Measurements from ENCODE around the gene SUFU. TPM values are rescaled to one million over a fixed set of nuclear protein-coding genes. Genes with fewer than 3 reads are reported as not detected.
A peak's percentile ranks its signal among the peaks of the same experiment; 100 is the strongest.
"Not testable (repeated sequence)": the region's sequence is repeated elsewhere in the genome, so short reads cannot be mapped to it uniquely, and the experiment has no call there.

Gene SUFU
- total RNA-seq, 1 donor from 2014 or later, result 2.9 TPM

DNA sequence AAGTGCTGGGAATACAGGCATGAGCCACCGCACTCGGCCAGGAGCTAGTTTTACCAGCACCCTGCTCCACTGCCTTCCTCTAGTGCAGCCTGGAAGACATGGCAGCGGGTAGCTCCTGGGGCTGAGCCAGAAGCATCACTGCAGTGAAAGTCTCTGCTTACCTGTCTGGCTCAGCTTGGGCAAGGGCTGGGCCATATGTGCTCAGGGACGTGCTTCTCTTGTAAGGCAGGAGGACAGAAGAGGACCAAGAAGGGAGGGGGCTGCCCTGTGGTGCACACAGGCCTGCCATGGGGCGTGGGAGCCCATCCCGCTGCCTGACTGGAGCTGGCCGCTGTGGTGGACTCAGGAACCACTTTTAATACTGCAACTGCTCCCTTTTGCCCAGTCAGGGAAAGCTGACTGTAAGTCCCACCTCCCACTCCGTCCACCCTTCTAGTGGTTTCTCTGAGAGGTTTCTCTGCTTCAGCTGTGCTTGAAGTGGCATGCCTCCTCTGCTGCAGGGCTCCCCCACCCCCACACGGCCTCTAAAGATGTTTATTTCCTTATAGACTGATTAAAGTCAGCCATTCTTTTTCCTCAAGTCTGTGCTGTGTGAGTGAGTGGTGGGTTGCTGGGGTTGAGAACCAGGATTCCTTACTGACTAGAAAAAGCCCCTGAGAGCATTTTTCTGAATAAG is 27.2 kb upstream of the SUFU start:
- no peak for DNase-seq (ENCODE audit: low spot score in 2 of 2)
- no peak for FAIRE-seq

DNA sequence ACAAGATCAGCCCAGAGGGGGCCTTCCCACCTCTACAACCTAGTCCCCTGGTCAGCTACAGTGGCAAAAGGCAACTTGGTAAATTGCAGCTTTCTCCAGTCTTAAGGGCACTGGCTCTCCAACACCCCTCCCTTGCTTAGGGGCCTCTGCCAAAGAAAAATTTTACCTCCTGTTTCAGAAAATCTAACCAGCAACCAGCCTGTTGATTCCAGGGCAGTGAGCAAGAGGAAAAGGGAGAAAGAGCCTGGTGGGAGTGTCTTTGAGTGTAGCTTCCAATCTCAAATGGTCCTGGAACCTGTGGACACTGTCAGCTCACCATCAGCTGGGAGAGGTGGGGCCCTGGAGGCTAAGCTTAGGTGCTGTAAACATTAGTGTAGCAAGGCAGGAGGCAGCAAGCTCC is 24.1 kb upstream of the SUFU start:
- FAIRE-seq (no peak), DNase-seq (ENCODE audit: low spot score in 2 of 2) (no peak)

GRCh38 chr10:102480396-102480795 is 23.4 kb upstream of the SUFU start:
- DNase-seq (ENCODE audit: low spot score in 2 of 2) (no peak), FAIRE-seq (no peak)

DNA sequence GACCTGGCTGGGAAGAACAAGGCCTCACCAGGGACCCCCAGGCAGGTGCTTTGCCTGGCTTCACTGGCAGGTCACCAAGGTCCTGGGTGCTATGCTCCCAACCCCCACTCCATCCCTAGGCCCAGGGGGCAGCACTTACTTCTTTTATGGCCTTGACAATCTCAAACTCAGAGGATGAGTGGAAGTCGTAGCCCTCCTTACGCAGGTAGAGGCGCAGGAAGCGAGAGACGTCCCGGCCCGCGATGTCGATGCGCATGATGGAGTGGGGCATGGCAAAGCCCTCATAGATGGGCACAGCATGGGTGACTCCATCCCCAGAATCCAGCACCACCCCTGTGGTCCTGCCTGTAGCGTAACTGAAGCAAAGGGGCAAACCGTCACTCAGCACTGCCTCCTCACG is 19.8 kb upstream of the SUFU start:
- FAIRE-seq (no peak), DNase-seq (ENCODE audit: low spot score in 2 of 2) (no peak)

GRCh38 chr10:102485093-102485784 is 18.5 kb upstream of the SUFU start:
- FAIRE-seq (no peak), DNase-seq (ENCODE audit: low spot score in 2 of 2) (no peak)

GRCh38 chr10:102491136-102491535 is 12.6 kb upstream of the SUFU start:
- FAIRE-seq (no peak), DNase-seq (ENCODE audit: low spot score in 2 of 2) (no peak)

DNA sequence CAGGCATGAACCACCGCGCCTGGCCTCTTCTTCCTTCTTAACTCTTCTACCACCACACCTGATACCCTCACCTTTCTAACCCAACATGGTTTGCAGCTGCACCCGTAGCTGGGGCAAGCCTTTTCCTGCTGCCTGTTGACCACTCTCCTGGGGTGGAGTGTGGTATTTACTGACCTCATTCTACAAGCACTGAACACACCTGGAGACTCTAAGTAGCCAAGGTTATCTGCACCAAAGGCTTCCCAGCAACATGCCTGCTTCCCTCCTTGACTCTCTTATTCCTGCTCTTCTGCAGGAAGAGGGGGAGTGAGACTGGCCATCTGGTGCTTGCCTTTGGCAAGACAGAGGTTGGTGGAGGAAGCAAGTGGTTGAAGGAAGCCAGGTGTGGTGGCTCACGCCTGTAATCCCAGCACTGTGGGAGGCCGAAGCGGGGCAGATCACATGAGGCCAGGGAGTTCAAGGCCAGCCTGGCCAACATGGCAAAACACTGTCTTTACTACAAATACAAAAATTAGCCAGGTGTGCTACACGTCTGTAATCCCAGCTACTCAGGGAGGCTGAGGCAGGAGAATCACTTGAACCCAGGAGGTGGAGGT is 11.3 kb upstream of the SUFU start:
- no peak for DNase-seq (ENCODE audit: low spot score in 2 of 2)
- no peak for FAIRE-seq

DNA sequence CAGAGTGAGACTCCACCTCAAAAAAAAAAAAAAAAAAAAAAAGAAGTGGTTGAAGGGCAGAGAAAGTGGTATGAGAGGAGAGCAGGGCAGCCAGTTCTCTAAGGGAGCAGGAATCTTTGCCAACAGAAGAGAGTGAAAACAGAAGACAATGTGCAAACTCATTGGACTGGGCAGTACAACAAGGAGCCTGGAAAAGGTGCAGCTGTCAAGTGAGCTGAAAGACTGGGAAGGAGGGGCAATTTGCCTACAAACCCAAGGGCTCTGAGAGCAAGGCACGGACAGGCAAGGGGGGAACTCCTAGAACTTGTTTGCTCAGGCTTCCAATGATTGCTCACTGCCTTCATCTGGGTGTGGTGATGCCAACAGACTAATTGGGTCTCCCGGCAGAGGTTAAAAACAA is 10.8 kb upstream of the SUFU start:
- DNase-seq (ENCODE audit: low spot score in 2 of 2) (no peak), FAIRE-seq (no peak)

GRCh38 chr10:102493771-102494170 is 10.0 kb upstream of the SUFU start:
- no peak for DNase-seq (ENCODE audit: low spot score in 2 of 2)
- no peak for FAIRE-seq

GRCh38 chr10:102497545-102497944 is 6.2 kb upstream of the SUFU start:
- DNase-seq (ENCODE audit: low spot score in 2 of 2) (no peak), FAIRE-seq (no peak)

DNA sequence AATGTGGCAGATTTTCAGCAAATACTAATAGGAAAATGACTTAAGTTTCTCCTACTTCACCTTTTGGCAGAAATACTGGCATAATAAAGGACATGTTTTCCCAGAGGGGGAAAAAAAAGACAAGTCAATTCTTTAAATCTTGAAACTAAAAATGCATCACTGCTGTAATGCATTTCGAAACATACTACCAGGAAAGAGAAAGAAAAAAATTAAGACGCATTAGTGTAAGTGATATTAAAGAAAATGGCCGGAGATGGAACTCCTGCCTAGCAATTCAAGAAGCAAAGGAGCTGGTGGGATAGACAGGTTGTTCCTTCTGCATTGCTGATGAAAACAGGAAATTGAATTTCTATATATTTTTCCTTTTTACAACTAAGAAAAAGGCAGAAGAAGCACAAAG is 4.4 kb upstream of the SUFU start:
- DNase-seq (ENCODE audit: low spot score in 2 of 2) (no peak), FAIRE-seq (no peak)

DNA sequence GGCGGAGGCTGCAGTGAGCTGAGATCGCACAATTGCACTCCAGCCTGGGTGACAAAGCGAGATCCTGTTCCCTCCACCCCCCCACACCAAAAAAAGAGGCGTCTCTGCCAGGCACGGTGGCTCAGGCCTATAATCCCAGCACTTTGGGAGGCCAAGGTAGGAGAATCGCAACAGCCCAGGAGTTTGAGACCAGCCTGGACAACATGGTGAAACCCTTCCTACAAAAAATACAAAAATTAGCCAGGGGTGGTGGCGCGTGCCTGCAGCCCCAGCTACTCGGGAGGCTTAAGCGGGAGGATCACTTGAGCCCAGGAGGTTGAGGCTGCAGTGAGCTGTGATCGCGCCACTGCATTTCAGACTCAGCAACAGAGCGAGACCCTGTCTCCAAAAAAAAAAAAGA is 3.1 kb upstream of the SUFU start:
- FAIRE-seq; DNase-seq (ENCODE audit: low spot score in 2 of 2): not testable (repeated sequence)

DNA sequence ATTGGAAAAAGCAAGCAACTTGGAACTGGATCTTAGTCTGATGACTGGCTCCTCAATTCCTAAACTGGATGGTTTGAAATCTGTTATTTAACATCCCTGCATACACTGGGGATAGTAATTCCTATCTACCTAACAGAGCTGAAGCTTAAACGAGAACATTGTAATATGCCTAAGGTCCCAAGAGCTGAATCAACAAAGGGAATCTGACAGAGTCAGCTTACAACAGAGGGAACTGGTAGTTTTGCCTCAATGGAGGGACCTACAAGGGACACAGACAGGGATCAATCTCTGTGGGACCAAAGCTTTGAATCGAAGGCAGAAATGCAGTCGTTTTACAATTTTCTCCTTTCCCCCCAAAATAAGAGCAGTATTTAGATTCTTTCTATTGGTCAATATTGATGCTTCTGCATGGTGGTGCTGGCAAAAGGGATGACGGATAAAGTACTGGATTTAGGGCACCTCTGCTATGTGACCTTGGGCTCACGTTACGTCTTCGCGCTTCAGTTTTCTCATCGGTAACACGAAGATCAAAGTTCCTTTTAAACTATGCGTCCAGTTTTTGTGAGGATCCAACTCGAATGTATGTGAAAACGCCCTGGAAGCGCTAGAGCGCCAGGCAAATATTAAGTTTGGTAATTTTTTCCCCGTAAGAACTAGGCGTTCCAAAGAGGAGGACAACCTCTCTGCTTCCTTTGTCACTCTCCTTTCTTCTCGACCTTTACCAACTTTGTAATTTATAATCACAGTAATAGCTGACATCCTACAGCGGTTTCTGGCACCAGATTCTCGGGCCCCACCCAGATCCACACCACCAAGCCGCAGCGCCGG is 2.4 kb upstream of the SUFU start:
- FAIRE-seq, result no peak
- DNase-seq (ENCODE audit: low spot score in 2 of 2), result no peak

- peak; percentile 72 for FAIRE-seq
- DNase-seq (ENCODE audit: low spot score in 2 of 2), result peak; percentile 87 to 93
Observed at GRCh38 chr10:102502029-102502336, 1.8 kb upstream of the SUFU start.

DNA sequence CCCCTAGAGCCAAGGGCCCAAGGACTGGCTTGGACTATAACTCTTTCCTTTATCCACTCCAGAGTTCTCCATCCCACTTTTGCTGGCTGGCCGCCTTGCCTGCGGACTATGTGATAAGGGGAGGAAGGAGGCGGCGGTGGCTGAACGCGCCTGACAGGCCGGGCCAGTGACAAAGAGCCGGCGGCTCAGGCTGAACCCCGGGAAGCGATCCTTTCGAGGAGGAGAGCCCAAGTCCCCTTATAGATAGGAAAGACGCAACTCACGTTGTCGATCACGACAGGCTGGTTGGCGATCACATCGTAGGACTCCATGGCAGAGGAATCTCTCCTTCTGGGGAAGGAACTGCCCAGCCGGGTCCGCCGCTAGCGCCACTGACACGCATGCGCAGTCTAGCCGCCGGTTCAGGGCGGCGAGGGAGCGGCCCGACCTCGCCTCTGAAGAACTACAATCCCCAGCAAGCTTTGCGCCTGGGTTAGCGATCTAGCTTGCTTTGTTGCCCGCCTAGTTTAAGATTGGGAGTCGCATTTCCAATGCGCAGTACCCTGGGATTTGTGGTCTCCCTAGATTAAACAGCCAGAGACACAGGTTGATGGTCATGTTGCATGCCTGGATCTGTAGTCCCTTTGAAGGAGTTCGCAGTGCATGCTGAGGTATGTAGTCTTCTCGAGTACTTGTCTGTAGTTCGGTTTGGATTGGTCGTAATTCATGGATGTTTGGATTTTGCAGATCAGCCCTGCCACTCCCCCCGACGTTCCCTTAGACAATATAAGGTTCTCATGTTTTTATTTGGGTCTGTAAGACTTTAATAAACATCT is 1.2 kb upstream of the SUFU start, which contains the start of gene ACTR1A:
Gene ACTR1A (minus strand): TSS at position 376 of the 815 bp plus-strand sequence. CDS start 65 bp downstream, at position 311.
- DNase-seq (ENCODE audit: low spot score in 2 of 2) (peak; percentile 78 to 79), FAIRE-seq (no peak)

DNA sequence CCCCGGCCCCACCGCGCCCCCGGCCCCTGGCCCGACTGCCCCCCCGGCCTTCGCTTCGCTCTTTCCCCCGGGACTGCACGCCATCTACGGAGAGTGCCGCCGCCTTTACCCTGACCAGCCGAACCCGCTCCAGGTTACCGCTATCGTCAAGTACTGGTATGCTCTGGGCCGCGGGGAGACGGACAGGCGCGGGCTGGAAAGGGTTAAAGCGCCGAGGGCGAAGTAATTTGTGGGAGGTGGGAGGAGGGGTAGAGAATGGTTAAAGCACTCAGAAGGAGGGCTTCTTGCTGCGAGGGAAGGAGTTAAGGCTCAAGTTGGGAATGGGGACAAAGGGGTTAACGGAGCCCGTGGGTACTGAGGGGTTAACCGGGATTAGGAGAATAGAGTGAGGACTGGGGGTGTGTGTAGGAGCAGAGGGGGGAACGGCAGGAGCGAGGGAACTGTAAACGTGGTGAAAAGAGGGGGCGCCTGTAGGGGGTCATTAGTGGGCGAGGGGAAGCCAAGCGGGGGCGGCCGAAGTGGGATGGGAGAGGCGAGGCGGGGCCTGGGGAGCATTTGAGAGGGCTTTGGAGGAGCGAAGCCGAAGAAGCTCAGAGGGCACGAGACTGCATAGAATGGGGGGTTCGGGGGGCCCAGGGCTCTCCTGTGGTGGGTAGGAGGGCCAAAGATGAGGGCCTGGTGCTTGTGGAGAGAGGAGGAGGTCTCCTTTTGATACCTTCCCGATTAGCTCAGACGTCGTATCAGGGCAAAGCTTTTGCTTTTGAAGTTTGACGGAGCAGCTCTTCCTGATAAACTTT is 605 bp downstream of the SUFU start:
- FAIRE-seq (no peak), DNase-seq (ENCODE audit: low spot score in 2 of 2) (no peak)

GRCh38 chr10:102504976-102505300 is 1.2 kb downstream of the SUFU start:
- FAIRE-seq (no peak), DNase-seq (ENCODE audit: low spot score in 2 of 2) (no peak)

DNA sequence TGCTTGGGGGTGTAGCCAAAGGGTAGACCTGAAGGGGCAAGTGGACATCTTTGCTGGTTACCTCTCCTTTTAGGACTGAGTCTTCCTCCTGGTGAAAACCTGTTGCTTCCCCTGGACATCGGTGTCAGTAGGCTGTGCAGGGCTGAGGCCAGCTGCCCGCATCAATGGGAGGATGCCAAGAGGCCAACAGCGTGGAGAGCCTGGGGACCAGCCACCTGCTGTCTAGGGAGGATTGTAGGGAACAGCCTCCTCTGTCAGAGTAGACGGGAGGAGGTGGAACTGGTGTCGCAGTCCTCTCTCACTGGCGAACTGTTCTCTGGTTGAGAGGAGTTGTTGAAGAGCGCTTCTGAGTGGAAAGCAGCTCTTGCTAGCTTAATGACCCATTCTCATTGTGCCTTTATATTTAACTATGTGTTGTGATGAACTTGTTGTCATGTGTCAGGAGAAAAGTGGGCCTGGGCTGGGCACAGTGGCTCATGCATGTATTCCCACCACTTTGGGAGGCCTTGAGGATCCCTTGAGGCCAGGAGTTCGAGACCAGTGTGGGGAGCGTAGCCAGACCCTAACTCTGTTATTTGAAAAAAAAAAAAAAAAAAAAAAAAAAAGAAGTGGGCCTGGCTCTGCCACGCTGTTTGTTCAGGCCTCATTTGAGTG is 1.8 kb downstream of the SUFU start:
- DNase-seq (ENCODE audit: low spot score in 2 of 2), result no peak
- no peak for FAIRE-seq

DNA sequence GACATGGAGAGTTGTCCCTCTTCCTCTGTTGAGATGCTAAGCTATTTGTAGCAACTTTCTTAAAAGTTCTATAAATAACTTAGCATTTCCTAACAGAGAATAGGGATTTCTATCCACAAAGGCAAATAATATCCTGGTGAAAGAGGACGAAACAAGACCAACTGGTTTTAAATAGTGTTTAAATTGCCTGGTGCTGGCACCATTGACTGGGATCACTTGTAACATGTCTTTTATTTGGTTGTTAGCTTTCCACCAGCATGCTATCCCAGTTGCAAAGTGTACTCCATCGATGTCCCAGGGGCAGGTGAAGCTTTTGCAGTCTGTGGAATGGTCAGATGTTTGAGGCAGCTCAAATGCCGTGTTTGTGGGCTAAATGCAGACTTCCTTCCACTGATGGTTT is 3.7 kb downstream of the SUFU start:
- DNase-seq (ENCODE audit: low spot score in 2 of 2), result no peak
- FAIRE-seq, result no peak
